HuH-7.5 (cell line): ENCODE data around the gene LDHA.
"Not testable (repeated sequence)": the region's sequence is repeated elsewhere in the genome, so short reads cannot be mapped to it uniquely, and the experiment has no call there.

ENCODE experiments used
- DNase-seq: peaks from one replicate; pipeline ENCODE4 v3.0.0; 2011; ENCODE audit warnings: low spot score

The LDHA gene

GRCh38 chr11:18394928-18395734 is 768 bp downstream of the LDHA start:
- no peak for DNase-seq

- peak; percentile 87 for DNase-seq
Measured at GRCh38 chr11:18395735-18396504, 1.6 kb downstream of the LDHA start.

GRCh38 chr11:18397921-18398320 is 3.6 kb downstream of the LDHA start:
- no peak for DNase-seq

GRCh38 chr11:18401077-18401476 is 6.7 kb downstream of the LDHA start:
- DNase-seq, result not testable (repeated sequence)

- no peak for DNase-seq
Measured at GRCh38 chr11:18404062-18404461, 9.7 kb downstream of the LDHA start.

- not testable (repeated sequence) for DNase-seq
Measured at GRCh38 chr11:18407400-18407799, 13.0 kb downstream of the LDHA start.

- DNase-seq, result no peak
Measured at GRCh38 chr11:18408558-18409291, 14.4 kb downstream of the LDHA start.

GRCh38 chr11:18416459-18416858 is 22.1 kb downstream of the LDHA start:
- DNase-seq, result no peak

- no peak for DNase-seq
Measured at GRCh38 chr11:18419040-18419439, 24.7 kb downstream of the LDHA start.

- no peak for DNase-seq
Measured at GRCh38 chr11:18420067-18420466, 25.7 kb downstream of the LDHA start.

GRCh38 chr11:18427240-18427639 is 32.9 kb downstream of the LDHA start:
- DNase-seq, result no peak

- DNase-seq, result no peak
Measured at GRCh38 chr11:18429332-18429731, 35.0 kb downstream of the LDHA start.

- DNase-seq, result no peak
Measured at GRCh38 chr11:18438691-18439090, 44.3 kb downstream of the LDHA start.

- no peak for DNase-seq
Measured at GRCh38 chr11:18449251-18449650, 54.9 kb downstream of the LDHA start.

- no peak for DNase-seq
Measured at GRCh38 chr11:18452927-18453326, 58.6 kb downstream of the LDHA start.

- DNase-seq, result no peak
Measured at GRCh38 chr11:18455686-18456372, 61.5 kb downstream of the LDHA start, which contains the start of gene LDHAL6A. TSS of gene LDHAL6A (plus strand) at chr11:18455856. CDS start at chr11:18456681, 825 bp downstream.

GRCh38 chr11:18457450-18457849 is 63.1 kb downstream of the LDHA start:
- DNase-seq, result peak; percentile 16
